ENCODE measurements around the gene DGCR6L.
"Not testable (repeated sequence)": the region's sequence is repeated elsewhere in the genome, so short reads cannot be mapped to it uniquely, and the experiment has no call there.

DNA sequence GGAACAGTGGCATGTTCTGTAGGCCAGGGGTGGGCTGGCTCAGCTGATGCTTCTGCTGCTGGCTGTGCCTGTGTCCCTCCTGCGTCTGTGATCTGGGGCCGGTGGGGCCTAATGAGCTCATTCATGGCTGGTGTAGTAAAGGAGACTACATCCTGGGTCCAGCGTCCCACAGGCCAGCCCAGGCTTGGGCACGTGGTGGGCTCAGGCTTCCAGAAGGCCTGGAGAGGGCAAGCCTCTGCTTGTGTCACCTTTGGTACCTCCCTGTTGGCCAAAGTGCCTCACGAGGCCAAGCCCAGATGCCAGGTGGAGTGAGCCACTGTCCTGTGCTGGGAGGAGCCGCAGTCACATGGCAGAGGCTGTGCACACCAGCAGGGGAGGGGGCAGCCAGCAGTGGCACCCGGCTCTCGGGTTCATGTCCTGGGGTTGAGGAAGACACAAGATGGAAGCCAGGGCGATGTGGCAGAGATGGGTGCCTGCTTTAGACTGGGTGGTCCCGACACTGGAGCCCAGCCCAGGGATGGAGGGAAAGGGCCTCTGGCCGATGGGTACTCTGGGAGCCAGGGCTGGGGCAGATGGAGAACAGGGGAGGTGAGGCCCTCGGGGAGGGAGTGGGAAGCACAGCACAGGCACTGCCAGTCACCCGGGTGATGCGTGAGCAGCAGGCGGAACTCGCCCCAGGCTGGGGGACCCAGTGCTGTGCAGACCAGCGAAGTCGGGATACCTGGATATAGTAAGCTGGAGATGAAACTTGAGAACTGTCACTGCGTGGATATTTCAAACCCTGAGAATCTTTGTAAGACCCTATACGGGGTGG, 8.4 kb downstream of the DGCR6L start:
- TF ChIP-seq, protein P1, sequence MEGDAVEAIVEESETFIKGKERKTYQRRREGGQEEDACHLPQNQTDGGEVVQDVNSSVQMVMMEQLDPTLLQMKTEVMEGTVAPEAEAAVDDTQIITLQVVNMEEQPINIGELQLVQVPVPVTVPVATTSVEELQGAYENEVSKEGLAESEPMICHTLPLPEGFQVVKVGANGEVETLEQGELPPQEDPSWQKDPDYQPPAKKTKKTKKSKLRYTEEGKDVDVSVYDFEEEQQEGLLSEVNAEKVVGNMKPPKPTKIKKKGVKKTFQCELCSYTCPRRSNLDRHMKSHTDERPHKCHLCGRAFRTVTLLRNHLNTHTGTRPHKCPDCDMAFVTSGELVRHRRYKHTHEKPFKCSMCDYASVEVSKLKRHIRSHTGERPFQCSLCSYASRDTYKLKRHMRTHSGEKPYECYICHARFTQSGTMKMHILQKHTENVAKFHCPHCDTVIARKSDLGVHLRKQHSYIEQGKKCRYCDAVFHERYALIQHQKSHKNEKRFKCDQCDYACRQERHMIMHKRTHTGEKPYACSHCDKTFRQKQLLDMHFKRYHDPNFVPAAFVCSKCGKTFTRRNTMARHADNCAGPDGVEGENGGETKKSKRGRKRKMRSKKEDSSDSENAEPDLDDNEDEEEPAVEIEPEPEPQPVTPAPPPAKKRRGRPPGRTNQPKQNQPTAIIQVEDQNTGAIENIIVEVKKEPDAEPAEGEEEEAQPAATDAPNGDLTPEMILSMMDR (IDR thresholded peaks at IDR 0.05): not testable (repeated sequence)
- TF ChIP-seq ZNF416, ETV6 (CRISPR knock-in tag; IDR thresholded peaks at IDR 0.05): not testable (repeated sequence)
- TF ChIP-seq, protein P2, sequence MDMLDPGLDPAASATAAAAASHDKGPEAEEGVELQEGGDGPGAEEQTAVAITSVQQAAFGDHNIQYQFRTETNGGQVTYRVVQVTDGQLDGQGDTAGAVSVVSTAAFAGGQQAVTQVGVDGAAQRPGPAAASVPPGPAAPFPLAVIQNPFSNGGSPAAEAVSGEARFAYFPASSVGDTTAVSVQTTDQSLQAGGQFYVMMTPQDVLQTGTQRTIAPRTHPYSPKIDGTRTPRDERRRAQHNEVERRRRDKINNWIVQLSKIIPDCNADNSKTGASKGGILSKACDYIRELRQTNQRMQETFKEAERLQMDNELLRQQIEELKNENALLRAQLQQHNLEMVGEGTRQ (CRISPR knock-in tag; IDR thresholded peaks at IDR 0.05): not testable (repeated sequence)

Measured in WTC11 (cell line).